Type B pancreatic cell (in vitro differentiated cells): Measurements from ENCODE around the gene SPRR2G. TPM values are rescaled to one million over a fixed set of nuclear protein-coding genes. Genes with fewer than 3 reads are reported as not detected.
"Not testable (repeated sequence)": the region's sequence is repeated elsewhere in the genome, so short reads cannot be mapped to it uniquely, and the experiment has no call there.

Experiments
- DNase-seq: peaks from one replicate; pipeline ENCODE4 v3.0.0; 2021; ENCODE audit warnings: mixed read lengths; ENCODE audit not compliant: unreplicated experiment; ENCODE audit errors: extremely low spot score
- H3K27ac Mint-ChIP-seq: 2 replicates; pipeline ENCODE4 v1.8.0; 2021; ENCODE audit warnings: mild to moderate bottlenecking, mixed read lengths
- H3K27me3 Mint-ChIP-seq: 2 replicates; pipeline ENCODE4 v1.8.0; 2021; ENCODE audit warnings: mixed read lengths
- H3K36me3 Mint-ChIP-seq: 2 replicates; pipeline ENCODE4 v1.8.0; 2021; ENCODE audit warnings: mixed read lengths
- H3K4me1 Mint-ChIP-seq: one replicate; pipeline ENCODE4 v1.8.0; 2021; ENCODE audit warnings: mixed read lengths; ENCODE audit not compliant: unreplicated experiment
- H3K4me3 Mint-ChIP-seq: 2 replicates; pipeline ENCODE4 v1.8.0; 2021; ENCODE audit warnings: mild to moderate bottlenecking, mixed read lengths
- H3K9me3 Mint-ChIP-seq: 2 replicates; pipeline ENCODE4 v1.8.0; 2021; ENCODE audit warnings: mixed read lengths
- total RNA-seq: library from RNA; stranded (reverse); gene quantifications from 2 replicates; pipeline ENCODE4 v1.2.1, GENCODE V29; 2021; ENCODE audit warnings: low replicate concordance
- TF ChIP-seq, protein P1 (sequence below): fragments of 200-600 bp; sonication (generic); conservative IDR thresholded peaks from 2 replicates; pipeline ENCODE4 v1.5.0; 2021; ENCODE audit warnings: antibody characterized with exemption, mild to moderate bottlenecking

Gene SPRR2G
- total RNA-seq, 1 donor from 2014 or later: not detected

GRCh38 chr1:153141377-153141776 lies 9.3 kb downstream of the SPRR2G start:
- Mint-ChIP-seq H3K9me3 (no peaks in the 10 kb centered on the region), H3K4me3 (no peak overlapping the region), H3K27ac (no peak overlapping the region), H3K4me1 (no peaks in the 10 kb centered on the region), H3K27me3 (peaks cover 6% of the 10 kb centered on the region), H3K36me3 (no peaks in the 10 kb centered on the region)
- no peak for DNase-seq
- TF ChIP-seq, protein P1, sequence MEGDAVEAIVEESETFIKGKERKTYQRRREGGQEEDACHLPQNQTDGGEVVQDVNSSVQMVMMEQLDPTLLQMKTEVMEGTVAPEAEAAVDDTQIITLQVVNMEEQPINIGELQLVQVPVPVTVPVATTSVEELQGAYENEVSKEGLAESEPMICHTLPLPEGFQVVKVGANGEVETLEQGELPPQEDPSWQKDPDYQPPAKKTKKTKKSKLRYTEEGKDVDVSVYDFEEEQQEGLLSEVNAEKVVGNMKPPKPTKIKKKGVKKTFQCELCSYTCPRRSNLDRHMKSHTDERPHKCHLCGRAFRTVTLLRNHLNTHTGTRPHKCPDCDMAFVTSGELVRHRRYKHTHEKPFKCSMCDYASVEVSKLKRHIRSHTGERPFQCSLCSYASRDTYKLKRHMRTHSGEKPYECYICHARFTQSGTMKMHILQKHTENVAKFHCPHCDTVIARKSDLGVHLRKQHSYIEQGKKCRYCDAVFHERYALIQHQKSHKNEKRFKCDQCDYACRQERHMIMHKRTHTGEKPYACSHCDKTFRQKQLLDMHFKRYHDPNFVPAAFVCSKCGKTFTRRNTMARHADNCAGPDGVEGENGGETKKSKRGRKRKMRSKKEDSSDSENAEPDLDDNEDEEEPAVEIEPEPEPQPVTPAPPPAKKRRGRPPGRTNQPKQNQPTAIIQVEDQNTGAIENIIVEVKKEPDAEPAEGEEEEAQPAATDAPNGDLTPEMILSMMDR: no peak

DNA sequence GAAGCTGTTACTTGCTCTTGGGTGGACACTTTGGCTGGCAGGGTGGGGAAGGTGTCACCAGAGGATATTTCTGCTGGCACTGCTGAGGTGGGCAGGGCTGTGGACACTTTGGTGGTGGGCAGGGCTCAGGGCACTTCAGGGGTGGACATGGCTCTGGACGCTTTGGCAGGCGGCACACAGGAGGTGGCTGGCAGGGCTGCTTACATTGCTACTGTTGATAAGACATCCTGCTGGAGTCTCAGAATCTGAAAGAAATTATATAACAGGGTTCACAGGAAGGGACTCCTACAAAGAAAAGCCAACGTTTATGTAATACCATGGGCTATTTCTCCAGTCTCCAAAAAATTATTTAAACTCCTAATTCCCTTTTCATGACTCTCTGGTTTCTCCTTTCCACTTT lies 10.2 kb downstream of the SPRR2G start:
- Mint-ChIP-seq H3K4me1 (no peaks in the 10 kb centered on the region), H3K4me3 (no peak overlapping the region), H3K27ac (no peak overlapping the region), H3K9me3 (no peaks in the 10 kb centered on the region), H3K36me3 (no peaks in the 10 kb centered on the region), H3K27me3 (peaks cover 6% of the 10 kb centered on the region)
- TF ChIP-seq, protein P1: no peak
- DNase-seq: no peak

- H3K36me3 Mint-ChIP-seq: no peaks in the 10 kb centered on the region
- no peaks in the 10 kb centered on the region for H3K9me3 Mint-ChIP-seq
- H3K27ac Mint-ChIP-seq: no peak overlapping the region
- H3K4me1 Mint-ChIP-seq: no peaks in the 10 kb centered on the region
- TF ChIP-seq, protein P1: no peak
- H3K4me3 Mint-ChIP-seq: no peak overlapping the region
- peaks cover 3% of the 10 kb centered on the region for H3K27me3 Mint-ChIP-seq
- DNase-seq: no peak
Measured at GRCh38 chr1:153133743-153134142, 16.9 kb downstream of the SPRR2G start.

DNA sequence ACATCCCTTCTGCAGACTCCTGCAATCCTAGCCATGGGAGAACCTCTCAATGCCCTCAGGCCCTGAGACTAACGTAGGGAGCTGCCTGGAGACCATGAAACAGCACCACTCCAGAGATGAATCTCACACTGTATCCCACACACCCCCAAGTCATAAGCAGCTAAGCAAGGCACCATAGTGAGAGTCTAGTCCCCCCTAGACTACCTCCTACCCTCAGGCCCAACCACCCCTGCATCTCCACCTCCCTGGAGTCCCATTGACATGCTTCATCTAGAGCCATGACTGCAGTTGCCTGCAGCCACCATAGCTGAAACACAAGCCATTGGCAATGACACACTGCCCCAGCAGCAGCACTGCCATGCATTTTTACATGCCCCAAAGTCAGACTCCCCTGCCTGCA lies 17.4 kb downstream of the SPRR2G start:
- H3K27ac Mint-ChIP-seq: no peak overlapping the region
- H3K36me3 Mint-ChIP-seq: no peaks in the 10 kb centered on the region
- TF ChIP-seq, protein P1: no peak
- no peaks in the 10 kb centered on the region for H3K4me1 Mint-ChIP-seq
- no peak for DNase-seq
- no peaks in the 10 kb centered on the region for H3K9me3 Mint-ChIP-seq
- no peak overlapping the region for H3K4me3 Mint-ChIP-seq
- H3K27me3 Mint-ChIP-seq: peaks cover 3% of the 10 kb centered on the region

GRCh38 chr1:153128688-153129087 lies 22.0 kb downstream of the SPRR2G start:
- DNase-seq, H3K27ac Mint-ChIP-seq, H3K27me3 Mint-ChIP-seq, H3K4me3 Mint-ChIP-seq, H3K36me3 Mint-ChIP-seq, H3K4me1 Mint-ChIP-seq: not testable (repeated sequence)
- peaks cover 12% of the 10 kb centered on the region for H3K9me3 Mint-ChIP-seq

DNA sequence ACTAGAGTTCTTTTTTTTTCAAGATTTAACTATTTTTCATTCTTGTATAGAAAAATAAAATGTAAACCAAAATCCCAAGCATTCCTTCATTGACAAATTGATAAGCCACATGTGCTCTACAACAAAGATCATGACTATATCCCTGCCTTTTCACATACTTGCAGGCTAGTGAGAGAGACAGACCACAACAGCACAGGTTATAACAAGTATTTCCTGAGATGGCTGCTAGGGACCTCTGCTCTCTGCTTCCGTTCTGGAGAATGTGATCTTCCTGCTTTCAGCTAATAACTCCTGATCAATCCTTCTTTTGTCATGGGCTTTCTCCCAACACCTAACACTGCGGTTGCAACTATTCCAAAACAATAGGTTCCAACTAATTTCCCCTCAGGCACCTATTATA lies 23.4 kb downstream of the SPRR2G start:
- Mint-ChIP-seq H3K36me3 (no peaks in the 10 kb centered on the region), H3K4me3 (no peak overlapping the region), H3K27me3 (no peaks in the 10 kb centered on the region), H3K27ac (no peak overlapping the region), H3K4me1 (peaks cover 10% of the 10 kb centered on the region), H3K9me3 (peaks cover 18% of the 10 kb centered on the region)
- TF ChIP-seq, protein P1: no peak
- DNase-seq: no peak
